TTC549 (cell line): Measurements from ENCODE around the gene MEIKIN.

Experiments used
- FAIRE-seq: peaks from 2 replicates; lab custom pipeline; 2012; peaks lifted over from hg19 to GRCh38; lab: Jason Lieb, UNC

MEIKIN gene

DNA sequence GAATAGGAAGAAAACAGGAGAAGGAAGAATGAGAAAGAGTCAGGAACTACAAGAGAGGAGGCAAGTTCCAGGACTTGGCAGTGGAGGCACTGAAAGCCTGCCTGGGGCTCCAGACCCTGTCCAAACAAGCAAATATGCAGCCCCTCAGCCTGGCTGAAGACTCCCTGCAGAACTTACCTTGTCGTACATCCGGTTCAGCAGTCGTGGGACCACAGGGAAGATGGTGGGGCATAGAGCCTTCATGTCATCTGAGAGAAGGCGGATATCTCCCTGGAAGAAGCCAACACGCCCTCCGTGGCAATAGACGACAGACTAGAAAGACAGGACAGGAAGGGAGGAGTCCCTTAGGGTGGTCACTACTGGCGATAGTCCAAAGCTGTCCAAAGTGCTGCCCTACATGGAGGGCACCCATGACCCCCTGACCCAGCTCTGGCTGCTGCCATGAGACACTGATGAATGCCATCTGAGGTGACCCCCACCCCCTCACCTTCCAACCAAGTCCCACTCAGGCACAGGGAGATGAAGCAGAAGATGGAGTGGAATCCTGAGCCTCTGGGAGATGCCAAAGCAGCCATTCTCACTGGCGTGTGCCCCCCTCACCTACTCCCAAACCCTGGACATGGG lies 27.7 kb upstream of the MEIKIN start:
- FAIRE-seq, result no peak

DNA sequence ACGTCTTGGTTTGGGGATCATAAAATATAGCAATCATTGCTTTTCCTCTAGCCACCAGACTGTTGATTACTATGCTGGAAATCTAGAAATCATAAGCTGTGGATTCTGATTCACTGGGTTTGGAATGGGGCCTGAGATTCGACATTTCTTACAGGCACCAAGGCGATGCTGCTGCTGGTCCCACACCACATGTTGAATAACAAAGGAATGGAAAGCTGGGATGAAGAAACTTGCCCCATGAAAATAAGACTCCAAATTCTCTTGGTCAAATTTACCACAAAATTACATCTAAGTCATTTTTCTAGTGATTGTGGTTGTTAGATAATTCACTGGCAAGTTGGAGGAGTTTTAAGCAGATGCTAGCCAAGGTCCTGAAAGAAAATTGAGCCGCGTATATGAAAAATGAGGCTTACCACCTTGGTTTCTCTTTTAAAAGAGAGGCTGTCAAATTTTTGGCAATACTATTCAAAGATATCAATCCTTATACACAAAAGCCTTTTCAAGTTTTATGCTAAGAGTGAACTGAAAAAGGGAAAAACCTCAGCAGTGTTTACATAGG lies 23.0 kb upstream of the MEIKIN start:
- no peak for FAIRE-seq

DNA sequence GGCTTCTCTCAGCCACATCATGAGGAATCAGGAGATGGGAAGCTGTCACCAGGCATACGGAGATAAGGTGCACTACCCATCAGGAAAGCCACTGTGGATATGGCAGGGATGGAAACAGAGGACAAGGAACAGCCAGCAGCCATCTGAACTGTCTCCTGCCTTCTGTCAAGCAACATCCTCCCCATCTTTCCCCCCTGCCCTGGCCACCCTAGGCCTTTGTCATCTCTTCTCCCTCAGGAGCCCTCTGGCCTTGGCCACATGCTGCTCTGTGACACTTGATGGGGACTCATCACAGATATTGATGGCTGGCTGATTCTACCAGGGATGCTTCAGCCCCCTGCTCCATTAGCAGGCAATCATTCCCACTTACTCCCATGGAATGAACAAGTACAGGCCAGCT lies 21.1 kb upstream of the MEIKIN start:
- FAIRE-seq, result no peak

DNA sequence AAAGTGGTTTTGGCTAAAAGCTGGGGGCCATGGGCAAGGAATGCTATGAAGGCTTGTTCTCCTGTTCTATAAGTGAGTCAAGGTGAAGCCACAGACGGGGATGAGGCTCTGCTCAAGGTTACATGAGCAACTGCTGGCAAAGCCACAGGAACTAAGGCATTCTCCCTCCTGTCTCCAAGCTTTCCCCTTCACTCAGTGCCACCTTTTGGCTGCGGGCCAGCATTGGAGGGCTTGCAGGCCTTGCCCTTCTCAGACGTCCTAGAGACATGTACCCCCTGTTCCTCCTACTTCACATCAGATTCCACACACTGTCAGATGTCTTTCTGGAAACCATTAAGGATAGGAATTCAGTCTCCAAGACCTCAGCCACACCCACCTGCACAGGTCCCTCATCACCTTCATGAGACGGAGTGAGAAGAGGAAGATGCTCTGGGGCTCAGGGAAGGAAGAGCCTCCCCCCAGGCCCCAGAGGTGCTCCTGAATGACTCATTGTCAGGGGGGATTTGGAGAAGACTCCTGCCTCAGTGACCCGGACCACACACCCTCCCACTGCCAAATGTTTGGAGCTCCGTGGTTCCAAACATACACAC lies 20.5 kb upstream of the MEIKIN start:
- no peak for FAIRE-seq

DNA sequence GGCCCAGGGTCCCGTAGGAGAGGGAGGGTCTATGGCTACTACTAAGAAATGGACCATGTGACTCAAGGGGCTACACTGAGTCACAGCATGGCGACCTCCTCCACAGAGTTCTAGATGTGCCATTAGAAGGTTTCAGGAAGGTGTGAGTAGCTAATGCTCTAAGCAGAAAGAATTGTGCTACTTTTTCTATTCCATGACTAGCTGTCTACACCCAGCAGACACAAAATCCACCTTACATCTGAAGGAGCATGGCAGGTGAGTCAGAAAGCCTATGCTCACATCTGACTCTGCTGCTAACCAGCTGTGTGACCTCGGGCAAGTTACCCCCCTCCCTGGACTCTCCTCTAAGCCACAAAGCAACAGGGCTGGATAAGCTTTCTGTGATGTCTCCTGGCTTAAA lies 14.4 kb upstream of the MEIKIN start:
- no peak for FAIRE-seq

DNA sequence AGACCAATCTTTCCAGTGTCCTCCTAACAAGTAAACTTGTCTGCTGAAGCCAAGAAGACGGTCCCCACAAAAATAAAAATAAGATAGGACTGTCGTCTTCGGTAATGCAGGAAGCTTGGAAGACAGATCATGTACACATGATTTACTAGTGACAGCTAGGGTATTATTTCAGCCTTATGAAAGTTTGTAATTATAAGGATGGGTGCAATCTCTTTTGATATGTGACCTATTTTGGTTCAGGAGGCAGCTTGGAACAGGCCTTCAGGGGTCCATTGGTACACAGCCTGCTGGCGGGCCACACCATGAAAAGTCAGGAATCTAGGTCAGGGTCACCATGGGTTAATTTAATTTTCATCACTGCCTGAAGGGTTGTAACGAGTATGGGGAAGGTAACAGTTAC lies 13.7 kb upstream of the MEIKIN start:
- FAIRE-seq, result no peak

DNA sequence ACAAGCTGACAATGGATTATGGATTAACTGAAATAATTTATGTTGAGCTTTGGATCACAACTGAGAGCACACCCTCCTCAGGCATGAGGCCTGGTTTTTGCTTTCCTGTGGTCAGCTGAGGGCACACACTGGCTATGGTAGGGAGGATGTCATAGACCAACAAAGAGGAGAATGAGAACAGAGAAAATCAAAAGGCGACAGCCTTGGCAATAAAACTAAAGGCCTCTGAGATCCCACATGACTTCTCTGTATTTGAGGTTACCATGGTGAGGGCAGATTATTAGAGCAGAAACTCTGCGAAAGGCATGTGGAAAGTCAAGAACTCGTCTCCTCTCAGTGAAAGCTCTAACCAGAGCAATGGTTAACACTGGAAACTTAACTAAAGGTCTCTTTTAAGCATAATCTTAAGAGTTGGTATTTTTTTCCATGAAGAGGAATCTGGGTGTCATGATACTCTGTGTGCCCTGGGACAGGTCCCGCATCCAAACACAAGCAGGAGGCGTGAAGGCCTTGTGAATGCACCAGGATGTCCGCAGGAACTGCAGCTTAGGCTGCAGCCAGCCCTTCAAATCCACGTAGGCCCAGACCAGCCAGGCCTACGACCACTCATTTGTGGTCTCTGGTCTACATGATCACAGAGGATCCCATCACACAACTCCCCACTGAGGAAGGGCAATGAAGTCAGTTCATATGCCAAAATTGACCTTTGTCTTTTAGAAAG lies 12.4 kb upstream of the MEIKIN start:
- no peak for FAIRE-seq

DNA sequence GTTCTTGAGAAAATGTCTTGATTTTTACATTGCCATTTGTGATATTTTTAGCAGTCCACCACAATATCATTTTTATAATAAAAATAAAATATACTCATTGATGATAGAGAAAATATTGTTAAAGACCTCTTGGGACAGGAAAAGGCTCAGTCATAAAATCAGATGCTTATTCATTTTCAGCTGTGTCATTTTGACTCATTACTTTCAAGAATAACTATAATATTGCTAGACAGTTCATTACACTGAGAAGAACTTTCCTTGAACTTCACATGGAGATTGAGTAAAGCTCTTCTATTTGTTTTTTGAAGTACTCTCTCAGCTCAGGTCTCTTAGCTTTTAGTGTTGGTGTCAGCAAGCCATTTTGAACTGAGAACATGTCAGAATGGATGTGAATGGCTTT lies 8.5 kb upstream of the MEIKIN start:
- FAIRE-seq, result no peak

DNA sequence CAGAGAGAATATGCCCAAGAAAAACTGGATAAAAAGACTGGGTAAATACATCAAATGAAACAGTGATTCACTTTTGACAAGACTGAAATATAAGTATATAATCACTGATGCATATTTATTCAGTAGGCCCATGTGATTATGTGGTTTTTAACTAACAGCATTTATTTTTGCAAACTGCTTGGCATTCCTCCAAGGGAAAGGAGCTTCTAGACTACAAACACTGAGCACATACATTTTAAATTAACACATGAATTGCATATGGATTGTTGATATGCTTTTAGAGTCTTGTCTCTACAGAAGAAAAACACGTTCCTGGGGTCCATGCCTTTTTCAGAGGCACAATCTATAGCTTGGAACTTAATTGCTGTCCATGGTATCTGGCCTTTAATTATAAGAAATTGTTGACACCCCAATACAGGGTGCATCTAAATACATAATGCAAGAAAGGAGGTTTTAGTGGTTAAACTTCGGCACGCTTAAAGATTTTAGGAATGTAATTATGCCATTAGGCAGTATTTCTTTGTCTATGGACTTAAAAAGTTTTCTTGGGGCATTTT lies 6.9 kb upstream of the MEIKIN start:
- FAIRE-seq, result no peak

DNA sequence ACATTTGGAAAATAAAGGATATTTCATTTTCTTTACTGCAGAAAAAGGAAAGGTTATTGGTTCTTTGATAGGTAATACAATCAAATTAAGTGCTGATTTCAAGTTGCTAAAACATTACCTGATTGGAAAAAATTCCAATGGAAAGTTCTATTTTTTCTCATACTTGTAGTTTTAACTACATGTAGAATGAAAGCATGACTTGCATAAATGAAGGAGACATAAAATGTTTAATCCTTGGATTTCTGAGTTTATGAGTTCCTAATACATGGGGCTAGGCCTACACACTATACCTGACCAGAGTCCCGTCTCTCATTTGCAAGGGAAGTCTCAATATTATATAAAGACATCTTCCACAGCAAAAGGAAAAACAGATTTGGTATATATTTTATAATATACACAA lies 5.2 kb upstream of the MEIKIN start:
- no peak for FAIRE-seq

DNA sequence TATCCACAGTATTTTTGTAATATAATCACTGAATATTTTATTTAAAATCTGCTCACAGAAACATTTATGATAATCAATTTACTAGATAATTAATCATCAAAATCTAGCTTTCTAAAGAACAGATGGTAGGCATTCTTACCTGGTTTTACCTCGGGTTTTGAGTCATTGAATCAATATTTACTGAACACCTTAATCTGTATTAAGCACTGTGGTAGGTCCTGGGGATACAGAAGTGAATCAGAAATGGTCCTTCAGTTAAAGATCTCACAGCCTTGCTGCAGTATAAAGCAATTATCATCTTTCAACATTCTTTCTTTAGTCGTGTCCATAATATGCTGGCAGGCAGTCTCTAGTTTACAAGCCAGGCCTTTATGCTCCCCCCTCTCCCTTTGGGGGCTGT lies 2.0 kb upstream of the MEIKIN start:
- FAIRE-seq, result no peak

DNA sequence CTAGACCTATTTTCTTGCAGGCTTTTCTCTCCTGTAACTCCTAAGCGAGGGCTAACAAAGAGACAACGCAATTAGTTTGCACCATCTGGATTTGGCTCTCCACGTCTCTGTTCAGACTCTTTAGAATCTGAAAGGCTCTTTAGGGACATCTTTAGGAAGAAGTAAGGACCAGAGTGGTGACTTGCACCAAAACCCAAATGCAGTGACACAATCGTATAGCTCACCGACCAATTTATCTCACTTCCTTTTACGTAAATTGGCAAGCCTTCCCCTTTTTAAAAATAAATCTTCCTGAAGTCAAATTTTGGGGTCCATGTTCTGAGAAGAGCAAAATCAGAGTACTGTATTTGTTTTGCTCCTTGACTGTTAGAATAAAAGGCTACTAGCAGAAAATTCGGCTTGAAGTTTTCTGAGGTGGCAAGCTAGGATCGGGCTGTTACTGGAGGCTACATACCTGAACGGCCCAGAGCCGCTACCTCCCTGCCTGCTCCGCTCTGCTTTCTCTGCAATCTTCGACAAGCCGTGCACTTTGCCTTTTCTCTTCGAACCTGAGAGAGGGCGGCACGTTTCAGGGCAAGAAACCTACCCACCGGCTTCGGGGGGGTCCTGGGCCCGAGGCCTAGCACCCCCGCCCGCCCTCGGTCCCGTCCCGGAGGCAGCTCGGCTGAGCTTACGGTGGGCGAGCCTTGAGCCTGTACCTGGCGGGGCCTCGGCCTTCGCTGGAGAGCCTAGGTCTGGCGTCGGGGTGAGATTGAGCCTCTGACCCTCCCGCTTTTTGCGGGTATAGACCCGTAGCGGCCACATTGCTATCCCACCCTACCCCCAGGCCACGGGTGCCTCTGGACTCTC lies 537 bp downstream of the MEIKIN start:
- no peak for FAIRE-seq

DNA sequence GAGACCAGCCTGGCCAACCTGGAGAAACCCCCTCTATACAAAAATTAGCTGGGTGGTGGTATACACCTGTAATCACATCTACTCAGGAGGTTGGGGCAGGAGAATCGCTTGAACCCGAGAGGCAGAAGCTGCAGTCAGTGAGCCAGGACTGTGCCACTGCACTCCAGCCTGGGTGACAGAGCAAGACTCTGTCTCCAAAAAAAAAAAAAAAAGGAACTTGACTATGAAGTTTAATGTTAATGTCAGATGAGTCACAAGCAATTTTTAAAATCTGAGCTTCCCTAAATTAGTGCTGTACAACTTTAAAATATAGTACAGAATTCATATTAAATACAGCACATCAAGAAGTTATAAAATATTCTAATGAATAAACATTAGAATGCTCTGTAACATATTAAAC lies 1.5 kb downstream of the MEIKIN start:
- FAIRE-seq, result no peak

DNA sequence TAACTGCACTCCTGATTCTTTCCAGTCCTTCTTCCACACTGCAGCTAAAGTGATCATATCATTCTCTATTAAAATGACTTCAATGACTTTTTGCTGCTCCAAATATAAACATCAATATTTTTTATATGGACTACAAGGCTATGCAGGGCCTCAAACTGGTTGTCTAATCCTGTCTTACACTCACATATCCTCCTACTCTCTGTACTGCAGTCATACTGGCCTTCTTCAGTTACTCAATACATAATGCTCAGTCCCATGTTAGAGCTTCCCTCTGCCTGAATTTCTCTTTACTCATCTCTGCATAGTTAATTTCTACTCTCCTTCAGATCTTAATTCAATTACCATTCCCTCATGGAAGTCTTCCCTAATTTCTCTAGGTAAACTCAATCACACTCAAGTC lies 3.4 kb downstream of the MEIKIN start:
- no peak for FAIRE-seq

DNA sequence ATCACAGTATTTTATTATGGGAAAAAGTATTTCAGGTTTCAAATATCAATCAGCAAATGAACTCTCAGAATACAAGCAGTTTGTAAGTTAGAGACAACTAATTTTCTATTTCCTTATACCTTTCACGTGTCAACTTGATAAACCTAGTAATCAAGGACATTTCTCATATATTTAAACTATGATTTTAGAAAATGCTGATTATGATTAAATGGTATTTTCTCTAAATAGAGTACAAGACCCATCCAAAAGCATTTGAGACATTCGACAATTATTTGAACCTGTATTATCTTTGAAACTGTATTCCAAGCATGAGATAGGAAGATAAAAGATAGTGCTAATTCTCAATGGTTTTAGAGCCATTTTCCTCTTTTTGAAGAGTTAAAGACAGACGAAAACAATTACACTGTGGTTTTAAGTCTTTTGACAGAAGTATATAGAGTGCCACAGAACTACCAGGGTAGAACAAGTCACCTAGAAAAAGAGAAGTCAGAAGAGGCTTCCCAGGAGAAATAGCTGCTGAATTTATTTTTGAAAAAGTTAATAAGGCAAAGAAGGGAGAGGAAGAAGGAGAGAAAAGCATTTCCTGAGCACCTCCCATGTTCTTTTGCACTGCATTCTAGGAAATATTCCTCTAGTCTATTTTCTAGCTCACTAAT lies 5.6 kb downstream of the MEIKIN start:
- no peak for FAIRE-seq

DNA sequence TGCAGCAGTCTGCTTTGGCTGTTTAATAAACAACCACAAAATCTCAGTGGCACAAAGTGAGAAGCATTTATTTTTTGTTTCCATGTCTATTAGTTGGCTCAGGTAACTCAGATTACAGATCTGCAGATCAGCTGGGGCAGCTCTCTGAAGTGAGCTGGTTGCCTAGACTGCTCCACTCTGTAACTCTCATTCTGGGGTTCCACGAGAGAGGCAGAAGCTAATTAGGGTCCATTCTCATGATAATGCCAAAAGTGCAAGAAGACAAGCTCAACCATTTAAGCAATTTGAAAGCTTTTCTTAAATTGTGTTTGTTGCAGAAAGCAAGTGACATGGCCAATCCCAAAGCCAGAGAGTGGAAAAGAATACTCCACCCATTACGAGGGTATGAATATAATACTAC lies 13.2 kb downstream of the MEIKIN start:
- no peak for FAIRE-seq

DNA sequence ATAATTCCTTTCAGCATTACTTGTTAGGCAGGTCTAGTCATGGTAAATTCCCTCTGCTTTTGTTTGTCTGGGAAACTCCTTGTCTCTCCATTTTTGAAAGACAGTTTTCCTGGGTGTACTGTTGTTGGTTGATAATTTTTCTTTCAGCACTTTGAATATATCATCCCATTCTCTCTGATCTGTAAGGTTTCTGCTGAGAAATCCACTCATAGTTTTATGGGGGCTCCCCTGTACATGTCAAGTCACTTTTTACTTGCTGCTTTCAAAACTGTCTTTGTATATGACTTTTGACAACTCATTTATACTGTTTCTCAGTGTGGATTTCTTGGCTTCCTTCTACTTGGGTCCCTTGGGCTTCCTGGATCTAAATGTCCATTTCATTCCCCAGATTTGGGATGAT lies 16.5 kb downstream of the MEIKIN start:
- FAIRE-seq, result no peak

DNA sequence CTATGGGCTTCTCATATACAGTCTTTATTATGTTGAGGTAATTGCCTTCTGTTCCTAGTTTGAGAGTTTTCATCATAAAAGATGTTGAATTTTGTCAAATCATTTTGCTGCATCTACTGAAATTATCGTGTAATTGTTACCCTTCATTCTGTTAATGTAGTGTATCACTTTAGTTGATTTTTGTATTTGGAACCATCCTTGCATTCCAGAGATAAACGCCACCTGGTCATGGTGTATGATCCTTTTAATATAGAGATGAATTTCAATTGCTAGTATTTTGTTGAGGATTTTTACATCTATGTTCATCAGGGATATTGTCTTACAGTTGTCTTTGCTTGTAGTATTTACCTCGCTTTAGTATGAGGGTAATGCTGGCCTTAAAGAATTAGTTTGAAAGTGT lies 19.3 kb downstream of the MEIKIN start:
- no peak for FAIRE-seq

DNA sequence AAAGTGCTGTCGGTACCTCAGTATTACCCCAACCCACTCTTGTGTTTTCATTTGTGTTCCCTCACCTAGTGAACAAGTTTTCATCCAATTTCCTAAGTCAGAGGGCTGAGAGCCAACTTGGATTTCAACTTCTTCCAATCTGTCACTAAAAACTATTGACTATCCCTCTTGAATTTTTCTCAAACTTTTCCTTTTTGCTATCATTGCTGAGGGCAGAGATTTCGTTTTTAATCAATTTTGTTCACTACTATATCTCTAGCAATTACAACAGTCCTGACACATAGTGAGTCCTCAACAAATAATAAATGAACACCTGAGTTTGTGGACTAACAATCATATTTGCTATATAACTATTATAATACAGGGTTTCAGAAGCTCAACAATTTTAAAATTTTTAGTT lies 29.0 kb downstream of the MEIKIN start:
- FAIRE-seq, result no peak

DNA sequence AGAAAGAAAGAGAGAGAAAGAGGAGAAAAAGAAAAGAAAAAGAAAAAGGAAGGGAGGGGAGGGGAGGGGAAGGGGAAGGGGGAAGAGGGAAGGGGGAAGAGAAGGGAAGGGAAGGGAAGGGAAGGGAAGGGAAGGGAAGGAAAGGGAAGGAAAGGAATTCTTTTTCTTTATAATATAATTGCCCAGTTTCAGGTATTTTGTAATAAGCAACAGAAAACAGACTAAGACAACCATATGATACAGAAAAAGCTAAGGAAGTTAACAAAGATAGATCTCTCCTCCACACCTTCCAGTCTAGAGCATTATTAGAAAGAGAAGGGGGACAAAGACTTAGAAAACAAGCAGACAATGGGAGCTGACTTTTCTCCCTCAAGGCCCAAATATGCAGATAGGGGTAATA lies 31.0 kb downstream of the MEIKIN start:
- FAIRE-seq, result no peak

DNA sequence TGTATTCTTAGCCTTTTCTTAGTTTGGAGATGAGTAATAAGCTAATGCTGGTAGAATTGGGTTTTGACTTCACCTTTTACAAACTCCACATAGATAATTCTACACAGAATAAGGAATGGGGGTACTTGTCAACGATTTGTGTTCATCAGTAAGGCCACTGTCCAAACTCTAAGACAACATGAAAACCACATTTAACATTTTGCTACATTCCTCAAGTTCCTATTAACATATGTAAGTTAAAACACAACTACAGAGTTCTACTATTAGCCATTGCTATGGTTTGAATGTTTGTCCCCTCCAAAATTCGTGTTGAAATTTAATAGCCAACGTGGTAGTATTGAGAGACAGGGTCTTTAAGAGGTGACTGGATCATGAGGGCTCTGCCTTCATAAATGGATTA lies 31.9 kb downstream of the MEIKIN start:
- FAIRE-seq, result no peak

DNA sequence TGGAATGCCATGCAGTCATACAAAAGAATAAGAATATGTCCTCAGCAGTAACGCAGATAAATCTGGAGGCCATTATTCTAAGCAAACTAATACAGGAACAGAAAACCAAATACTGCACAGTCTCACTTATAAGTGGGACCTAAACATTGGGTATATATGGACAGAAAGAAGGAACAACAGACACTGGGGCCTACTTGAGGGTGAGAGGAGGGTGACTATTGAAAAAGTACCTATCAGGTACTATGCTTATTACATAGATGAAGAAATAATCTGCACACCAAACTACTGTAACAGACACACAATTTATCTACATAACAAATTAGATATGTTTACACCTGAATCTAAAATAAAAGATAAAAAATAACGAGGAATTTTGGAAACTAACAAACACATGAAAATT lies 38.8 kb downstream of the MEIKIN start:
- no peak for FAIRE-seq
